Measurements from ENCODE around the gene ADAP1.

- TF ChIP-seq POLR2A (IDR thresholded peaks at IDR 0.05) (no peak), POLR2AphosphoS5 (IDR thresholded peaks at IDR 0.05) (no peak)
- TF ChIP-seq, protein P1, sequence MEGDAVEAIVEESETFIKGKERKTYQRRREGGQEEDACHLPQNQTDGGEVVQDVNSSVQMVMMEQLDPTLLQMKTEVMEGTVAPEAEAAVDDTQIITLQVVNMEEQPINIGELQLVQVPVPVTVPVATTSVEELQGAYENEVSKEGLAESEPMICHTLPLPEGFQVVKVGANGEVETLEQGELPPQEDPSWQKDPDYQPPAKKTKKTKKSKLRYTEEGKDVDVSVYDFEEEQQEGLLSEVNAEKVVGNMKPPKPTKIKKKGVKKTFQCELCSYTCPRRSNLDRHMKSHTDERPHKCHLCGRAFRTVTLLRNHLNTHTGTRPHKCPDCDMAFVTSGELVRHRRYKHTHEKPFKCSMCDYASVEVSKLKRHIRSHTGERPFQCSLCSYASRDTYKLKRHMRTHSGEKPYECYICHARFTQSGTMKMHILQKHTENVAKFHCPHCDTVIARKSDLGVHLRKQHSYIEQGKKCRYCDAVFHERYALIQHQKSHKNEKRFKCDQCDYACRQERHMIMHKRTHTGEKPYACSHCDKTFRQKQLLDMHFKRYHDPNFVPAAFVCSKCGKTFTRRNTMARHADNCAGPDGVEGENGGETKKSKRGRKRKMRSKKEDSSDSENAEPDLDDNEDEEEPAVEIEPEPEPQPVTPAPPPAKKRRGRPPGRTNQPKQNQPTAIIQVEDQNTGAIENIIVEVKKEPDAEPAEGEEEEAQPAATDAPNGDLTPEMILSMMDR (IDR thresholded peaks at IDR 0.05), result no peak
Measured at GRCh38 chr7:915291-916218, 38.9 kb downstream of the ADAP1 start.
